Activated T-cell treated with anti-CD3 and anti-CD28 coated beads, Interleukin-2, amount 50 U/mL, for 24 hours (primary cell): Measurements from ENCODE around the gene FGF21.

Source experiments
- DNase-seq: peaks from one replicate; pipeline ENCODE4 v3.0.0-alpha.2; 2020
- H3K27ac Mint-ChIP-seq: 2 replicates; pipeline ENCODE4 v1.8.0; 2020; ENCODE audit warnings: mild to moderate bottlenecking, mixed read lengths
- H3K27me3 Mint-ChIP-seq: 2 replicates; pipeline ENCODE4 v1.8.0; 2020; ENCODE audit warnings: mixed read lengths
- H3K36me3 Mint-ChIP-seq: 2 replicates; pipeline ENCODE4 v1.8.0; 2020; ENCODE audit warnings: low read depth, mixed read lengths
- H3K4me1 Mint-ChIP-seq: 2 replicates; pipeline ENCODE4 v1.8.0; 2020; ENCODE audit warnings: low read depth, mixed read lengths
- H3K4me3 Mint-ChIP-seq: 2 replicates; pipeline ENCODE4 v1.8.0; 2020; ENCODE audit warnings: mild to moderate bottlenecking, moderate library complexity, mixed read lengths
- H3K9me3 Mint-ChIP-seq: 2 replicates; pipeline ENCODE4 v1.8.0; 2020; ENCODE audit warnings: mixed read lengths

FGF21 gene

DNA sequence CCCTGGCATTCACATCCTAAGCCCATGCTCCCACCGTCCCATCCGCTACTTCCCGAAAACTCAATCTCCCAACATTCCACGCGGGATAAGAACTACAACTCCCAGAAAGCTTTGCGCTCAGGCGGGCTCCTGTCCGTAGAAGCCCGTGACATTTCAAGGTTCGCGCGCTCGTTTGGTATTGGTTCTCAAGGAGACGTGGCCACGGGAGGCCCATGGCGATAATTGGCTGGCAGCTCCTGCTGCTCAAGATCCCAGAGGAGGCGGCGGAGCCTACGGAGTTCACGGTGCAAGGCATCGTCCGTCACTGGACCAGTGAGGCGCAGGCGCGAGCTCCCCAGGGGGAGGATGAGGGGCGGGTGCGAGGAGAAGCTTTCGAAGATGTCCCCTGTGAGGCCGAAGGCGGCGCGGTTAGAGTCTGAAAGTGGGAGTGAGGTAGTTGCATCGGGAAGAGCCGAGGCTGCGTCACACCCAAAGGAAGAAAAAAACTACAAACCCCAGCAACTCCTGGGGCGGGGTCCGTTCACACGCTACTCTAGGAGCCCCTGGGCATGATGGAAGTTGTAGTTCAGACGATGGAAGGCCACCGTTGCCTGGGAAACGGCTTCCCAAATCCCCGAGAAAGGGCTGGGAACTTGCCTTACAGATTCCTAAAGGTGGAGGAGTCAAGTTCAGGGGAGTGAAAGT is 34.6 kb upstream of the FGF21 start:
- DNase-seq, result peak; percentile 91
- Mint-ChIP-seq H3K27ac (peak overlapping the region; percentile 98), H3K4me1 (peaks cover 25% of the 10 kb centered on the region), H3K9me3 (peaks cover 9% of the 10 kb centered on the region), H3K27me3 (no peaks in the 10 kb centered on the region), H3K36me3 (peaks cover 8% of the 10 kb centered on the region), H3K4me3 (peak overlapping the region; percentile 86)

DNA sequence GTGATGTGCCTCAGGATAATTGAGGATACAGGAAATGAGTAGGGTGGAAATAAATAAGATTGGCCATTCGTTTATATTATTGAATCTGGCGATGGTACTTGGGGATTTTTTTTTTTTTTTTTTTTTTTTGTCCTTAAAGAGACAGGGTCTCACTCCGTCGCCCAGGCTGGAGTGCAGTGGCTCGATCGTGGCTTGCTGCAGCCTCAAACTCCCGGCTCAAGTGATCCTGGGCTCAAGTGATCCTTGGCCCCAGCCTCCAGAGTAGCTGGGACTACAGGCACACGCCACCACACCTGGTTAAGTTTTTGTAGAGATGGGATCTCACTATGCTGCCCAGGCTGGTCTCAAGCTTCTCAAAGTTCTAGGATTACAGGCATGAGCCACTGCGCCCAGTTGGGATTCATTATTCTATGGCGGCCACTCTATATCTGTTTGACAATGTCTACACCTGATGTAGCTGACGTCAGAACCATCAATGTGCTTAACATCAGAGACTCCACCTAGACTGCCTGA is 33.1 kb upstream of the FGF21 start:
- Mint-ChIP-seq H3K4me3 (peak overlapping the region; percentile 4), H3K36me3 (peaks cover 15% of the 10 kb centered on the region), H3K9me3 (peaks cover 16% of the 10 kb centered on the region), H3K27ac (no peak overlapping the region), H3K4me1 (peaks cover 32% of the 10 kb centered on the region), H3K27me3 (no peaks in the 10 kb centered on the region)
- no peak for DNase-seq

DNA sequence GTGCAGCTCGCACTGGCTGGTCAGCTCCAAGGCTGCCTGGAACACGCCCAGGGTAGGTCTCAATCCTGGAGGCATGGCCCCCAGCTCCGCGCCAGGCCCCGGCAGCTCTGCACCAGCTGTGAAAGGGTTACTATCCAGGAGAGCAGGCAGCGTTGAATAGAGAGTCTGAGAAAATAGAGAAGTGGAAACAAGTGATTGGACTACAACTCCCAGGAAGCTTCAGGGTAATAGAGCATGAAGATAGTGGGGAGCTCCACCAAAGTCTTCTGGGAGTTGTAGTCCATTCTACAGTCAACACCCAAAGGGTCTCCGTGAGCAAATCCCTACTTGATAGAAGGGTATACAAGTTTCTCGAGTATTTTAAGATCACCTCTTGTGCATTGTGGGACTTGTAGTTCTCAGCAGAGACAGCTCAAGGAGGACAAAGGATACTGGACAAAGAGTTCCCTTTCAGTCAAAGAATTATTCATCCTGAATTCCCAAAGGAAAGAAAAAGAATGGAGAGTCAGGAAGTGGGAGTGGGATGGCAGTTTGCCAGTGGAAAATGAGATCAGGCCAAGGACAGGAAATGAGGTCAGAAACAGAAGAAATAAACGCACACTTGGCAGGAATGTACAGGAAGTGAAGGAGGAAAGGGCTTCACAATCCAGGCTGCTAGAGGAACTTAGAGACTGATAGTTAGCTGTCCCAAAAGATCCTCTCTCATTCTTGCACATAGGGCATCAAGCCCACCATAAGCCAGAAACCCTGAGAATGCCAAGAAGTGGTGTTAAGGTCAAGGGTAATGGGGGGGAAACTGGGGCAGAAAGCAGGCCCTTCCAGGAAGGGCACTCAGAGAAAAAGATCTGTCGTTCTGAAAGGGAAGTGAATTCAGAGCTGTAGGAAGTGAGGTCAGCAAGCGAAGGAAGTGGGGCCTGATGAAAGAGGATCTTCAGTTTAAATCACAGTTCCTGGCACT is 30.2 kb upstream of the FGF21 start:
- Mint-ChIP-seq H3K27ac (peak overlapping the region; percentile 92), H3K27me3 (no peaks in the 10 kb centered on the region), H3K4me1 (peaks cover 32% of the 10 kb centered on the region), H3K9me3 (peaks cover 16% of the 10 kb centered on the region), H3K36me3 (peaks cover 15% of the 10 kb centered on the region), H3K4me3 (no peak overlapping the region)
- peak; percentile 53 for DNase-seq

DNA sequence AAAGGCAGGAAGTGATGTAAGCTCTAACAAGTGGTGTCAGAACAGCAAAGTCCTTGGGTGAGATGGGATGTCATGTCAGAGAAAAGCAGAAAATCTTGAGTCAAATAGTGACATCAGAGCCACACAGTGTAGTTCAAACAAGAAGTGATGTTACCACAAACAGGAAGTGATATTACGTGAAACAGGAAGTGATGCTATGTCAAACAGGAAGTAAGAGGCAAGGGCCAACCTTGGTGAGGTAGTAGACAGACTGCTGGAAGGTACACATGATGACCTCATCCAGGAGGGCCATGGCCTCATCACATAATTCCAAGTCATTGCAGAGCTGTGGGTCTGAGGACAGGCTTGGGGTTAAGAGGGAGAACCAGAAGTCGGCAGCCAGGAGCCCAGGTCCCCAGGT is 28.8 kb upstream of the FGF21 start:
- peaks cover 20% of the 10 kb centered on the region for H3K4me1 Mint-ChIP-seq
- H3K4me3 Mint-ChIP-seq, result no peak overlapping the region
- no peaks in the 10 kb centered on the region for H3K27me3 Mint-ChIP-seq
- H3K9me3 Mint-ChIP-seq, result peaks cover 16% of the 10 kb centered on the region
- H3K27ac Mint-ChIP-seq, result peak overlapping the region; percentile 54
- DNase-seq, result peak; percentile 43
- H3K36me3 Mint-ChIP-seq, result peaks cover 13% of the 10 kb centered on the region

DNA sequence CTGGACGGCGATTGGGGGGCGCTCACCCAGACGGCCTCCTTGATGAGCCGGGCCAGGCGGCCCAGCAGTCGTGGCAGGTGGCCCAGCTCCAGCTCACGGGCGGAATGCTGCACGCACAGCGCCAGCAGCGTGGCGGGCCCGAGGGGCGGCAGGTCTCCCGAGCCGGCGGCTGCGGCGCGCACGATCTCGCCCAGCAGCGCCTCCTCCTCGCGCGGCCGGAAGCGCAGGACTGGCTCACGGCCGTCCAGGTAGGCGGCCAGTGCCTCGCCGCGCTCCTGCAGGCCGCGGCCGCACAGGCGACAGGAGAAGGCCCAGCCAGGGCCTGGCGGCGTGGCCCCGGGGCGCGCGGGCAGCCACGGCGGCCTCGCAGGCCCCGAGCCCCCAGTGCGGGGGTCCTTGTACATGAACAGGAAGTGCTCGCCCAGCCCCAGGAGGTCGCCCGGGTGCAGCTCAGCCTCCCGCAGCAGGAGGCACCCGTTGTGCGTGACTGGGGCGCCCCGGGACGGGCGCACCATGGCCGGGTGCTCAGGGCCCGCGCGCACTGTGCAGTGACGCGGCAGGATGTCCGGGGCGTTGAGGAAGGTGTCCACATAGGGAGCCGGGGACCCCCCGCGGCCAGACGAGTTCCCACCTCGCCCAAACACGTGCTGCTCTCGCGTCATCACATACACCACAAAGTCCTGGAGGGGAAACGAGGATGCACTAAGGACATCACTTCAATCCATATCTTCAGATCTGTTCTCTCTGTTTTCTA is 26.2 kb upstream of the FGF21 start:
- DNase-seq, result no peak
- Mint-ChIP-seq H3K27me3 (no peaks in the 10 kb centered on the region), H3K9me3 (peaks cover 16% of the 10 kb centered on the region), H3K27ac (no peak overlapping the region), H3K4me1 (peaks cover 17% of the 10 kb centered on the region), H3K36me3 (peaks cover 13% of the 10 kb centered on the region), H3K4me3 (no peak overlapping the region)

DNA sequence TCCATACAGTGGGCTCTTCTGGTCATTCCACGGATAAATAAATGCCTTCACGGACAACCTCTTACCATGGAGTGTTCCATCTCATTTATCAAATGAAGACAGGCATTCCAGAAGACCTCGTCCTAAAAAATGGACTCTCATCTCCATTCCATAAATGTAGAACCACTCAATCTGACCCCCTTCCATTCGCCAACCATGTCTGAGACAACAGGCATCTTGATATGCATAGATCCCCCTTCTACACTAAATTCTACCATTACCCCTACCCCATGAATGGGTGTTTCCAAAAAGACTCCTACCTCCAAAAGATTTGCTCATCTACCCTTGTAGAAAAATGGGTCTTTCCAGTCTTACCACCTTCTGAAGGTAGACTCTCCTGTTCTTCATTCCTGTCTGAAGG is 23.9 kb upstream of the FGF21 start:
- H3K27me3 Mint-ChIP-seq, result no peaks in the 10 kb centered on the region
- H3K27ac Mint-ChIP-seq, result no peak overlapping the region
- H3K4me3 Mint-ChIP-seq, result no peak overlapping the region
- H3K4me1 Mint-ChIP-seq, result peaks cover 3% of the 10 kb centered on the region
- peaks cover 4% of the 10 kb centered on the region for H3K36me3 Mint-ChIP-seq
- DNase-seq, result no peak
- peaks cover 5% of the 10 kb centered on the region for H3K9me3 Mint-ChIP-seq

DNA sequence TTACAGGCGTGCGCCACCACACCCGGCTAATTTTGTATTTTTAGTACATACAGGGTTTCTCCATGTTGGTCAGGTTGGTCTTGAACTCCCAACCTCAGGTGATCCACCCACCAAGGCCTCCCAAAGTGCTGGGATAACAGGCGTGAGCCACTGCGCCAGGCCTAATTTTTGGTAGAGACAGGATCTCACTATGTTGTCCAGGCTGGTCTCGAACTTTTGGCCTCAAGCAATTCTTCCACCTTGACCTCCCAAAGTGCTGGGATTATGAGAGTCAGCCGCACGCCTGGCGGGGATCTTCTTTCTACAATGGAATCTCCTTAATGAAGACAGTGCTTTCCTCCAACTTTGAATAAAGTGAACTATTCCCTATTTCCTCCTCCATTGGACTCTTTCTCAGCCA is 20.7 kb upstream of the FGF21 start:
- Mint-ChIP-seq H3K4me1 (peaks cover 4% of the 10 kb centered on the region), H3K27ac (no peak overlapping the region)

DNA sequence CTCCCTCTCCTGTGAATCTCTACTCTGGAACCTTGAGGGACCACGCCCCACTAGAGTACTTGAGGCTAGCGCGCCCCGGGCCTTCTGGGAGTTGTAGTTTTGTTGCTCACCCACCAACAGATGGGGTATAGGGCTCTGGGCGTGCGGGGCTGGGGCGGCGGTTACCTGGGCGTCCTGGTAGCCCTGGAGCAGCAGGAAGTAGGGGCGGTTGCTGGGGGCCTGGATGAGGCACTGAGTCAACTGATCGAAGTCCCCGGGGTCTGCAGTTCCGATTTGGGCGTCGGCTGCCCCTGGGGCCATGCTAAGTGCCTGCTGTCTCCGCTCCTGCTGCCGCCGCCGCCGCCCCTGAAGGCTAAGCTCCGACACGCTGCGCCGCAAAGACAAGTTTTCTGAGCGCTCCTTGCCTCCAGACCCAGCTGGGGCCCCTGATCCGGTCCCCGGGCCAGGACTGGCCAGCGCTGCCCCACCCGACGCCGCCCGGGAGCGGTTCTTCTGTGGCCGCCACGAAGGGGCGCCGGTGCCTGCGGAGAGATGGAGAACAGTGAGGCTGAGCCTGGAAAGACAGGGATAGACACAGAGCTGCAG is 20.2 kb upstream of the FGF21 start:
- Mint-ChIP-seq H3K27ac (no peak overlapping the region), H3K4me3 (no peak overlapping the region), H3K27me3 (peaks cover 5% of the 10 kb centered on the region), H3K36me3 (no peaks in the 10 kb centered on the region), H3K9me3 (no peaks in the 10 kb centered on the region), H3K4me1 (peaks cover 7% of the 10 kb centered on the region)
- DNase-seq, result no peak

More for the DNA sequence above, 20.7 kb upstream of the FGF21 start:
- Mint-ChIP-seq H3K27me3 (no peaks in the 10 kb centered on the region), H3K4me3 (no peak overlapping the region), H3K9me3 (no peaks in the 10 kb centered on the region), H3K36me3 (no peaks in the 10 kb centered on the region)
- no peak for DNase-seq

DNA sequence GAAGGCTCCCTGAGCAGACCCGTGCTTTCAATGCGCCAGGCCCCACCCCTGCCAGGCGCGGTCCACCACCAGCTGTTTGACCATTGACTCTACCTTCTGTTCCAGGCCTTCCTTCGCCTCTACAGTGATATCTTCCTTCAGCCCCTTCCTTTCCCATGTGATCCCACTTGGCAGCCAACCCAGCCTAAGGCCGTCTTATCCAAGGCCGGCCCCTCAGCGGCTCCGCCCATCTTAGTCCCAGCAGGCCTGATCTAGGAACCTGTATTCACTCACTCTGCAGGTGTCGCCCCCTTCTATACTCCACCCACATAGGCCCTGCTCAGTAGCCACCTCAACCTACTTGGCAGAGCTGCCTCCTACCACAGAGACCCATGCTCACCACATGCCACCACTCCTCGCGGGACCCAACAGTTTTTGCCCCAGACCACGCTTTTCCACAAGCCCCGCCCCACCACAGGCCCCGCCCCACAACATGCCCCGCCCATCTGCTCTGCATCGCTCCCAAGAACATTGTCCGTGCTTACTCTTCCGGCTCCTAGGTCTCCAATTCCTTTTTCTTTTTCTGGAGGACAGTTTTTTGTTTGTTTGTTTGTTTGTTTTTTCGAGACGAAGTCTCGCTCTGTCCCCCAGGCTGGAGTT is 17.8 kb upstream of the FGF21 start:
- H3K36me3 Mint-ChIP-seq, result no peaks in the 10 kb centered on the region
- peaks cover 10% of the 10 kb centered on the region for H3K4me1 Mint-ChIP-seq
- H3K27me3 Mint-ChIP-seq, result peaks cover 15% of the 10 kb centered on the region
- H3K9me3 Mint-ChIP-seq, result no peaks in the 10 kb centered on the region
- no peak overlapping the region for H3K27ac Mint-ChIP-seq
- no peak for DNase-seq
- no peak overlapping the region for H3K4me3 Mint-ChIP-seq

DNA sequence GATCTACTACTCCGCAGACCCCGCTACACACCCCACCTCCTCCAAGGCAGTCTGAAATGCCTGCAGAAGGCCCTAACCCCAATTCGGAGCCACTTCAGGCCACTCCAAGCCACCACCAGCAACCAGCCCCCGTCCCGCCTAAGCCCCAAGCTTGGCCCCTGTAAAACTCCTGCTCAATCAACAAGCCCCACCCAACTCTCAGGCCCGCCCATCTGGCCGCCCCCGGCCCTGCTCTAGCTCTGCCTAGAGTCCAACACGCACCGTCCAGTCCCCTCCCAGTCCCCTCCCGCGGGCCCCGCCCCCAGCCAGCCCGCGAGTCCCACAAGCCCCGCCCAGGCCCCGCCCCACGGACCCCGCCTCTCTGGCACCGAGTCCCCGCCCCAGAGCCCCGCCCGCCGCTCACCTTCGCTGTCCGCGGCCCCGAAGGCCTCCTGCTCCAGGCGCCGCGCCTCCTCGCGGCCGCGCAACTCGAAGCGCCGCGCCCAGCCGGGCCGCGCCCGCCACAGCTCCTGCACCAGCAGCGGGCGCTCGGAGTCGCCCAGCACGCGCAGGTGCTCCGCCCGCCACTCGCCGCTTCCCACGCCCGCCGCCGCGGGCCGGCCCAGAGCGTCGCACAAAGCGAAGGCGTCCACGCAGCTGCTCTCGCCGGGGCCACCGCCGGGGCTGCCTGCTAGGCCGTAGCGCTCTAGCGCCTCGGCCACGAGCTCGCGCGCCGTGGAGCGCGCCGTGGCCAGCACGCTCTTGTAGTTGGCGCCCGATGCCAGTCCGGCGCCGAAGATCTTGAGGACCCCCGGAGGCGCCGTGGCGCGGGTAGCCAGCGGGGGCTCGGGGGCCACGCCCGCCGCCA is 16.5 kb upstream of the FGF21 start:
- peak; percentile 94 for DNase-seq
- H3K27me3 Mint-ChIP-seq, result peaks cover 20% of the 10 kb centered on the region

DNA sequence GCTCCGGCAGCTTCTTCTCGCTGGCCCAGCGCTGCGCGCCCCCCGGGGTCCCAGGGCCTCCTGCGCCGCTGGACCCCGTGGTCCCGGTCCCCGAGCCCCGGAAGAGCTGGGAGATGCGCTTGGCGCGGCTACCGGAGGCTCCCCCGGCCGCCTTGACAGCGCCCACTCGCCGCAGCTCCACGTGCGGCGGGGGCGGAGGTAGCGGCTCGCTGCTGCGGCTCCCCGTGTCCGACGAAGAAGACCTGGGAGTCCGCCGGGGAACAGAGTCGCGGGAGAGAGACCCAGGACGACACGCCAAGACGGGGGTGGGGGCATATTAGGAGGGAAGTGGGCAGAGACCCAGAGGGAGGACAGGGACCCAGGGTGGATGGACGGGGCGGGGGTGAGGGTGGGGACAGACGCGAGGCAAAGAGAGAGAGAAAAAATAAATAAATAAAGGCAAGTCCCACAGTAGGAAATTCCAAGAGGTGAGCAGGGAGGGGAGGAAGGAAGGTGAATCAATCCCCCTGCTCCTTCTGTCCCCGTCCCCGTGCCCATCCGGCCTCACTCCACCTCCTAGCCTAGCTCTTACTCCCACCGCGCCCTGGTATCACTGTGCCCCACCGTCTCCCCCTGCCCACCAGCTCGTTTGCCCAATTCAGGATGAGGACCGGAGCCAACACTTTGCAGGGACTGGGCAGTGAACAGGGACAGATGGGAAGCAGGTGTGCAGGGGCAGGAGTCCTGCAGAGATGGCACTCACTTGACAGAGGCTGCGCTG is 15.7 kb upstream of the FGF21 start:
- no peaks in the 10 kb centered on the region for H3K36me3 Mint-ChIP-seq
- no peak for DNase-seq
- H3K27me3 Mint-ChIP-seq, result peaks cover 20% of the 10 kb centered on the region
- H3K4me1 Mint-ChIP-seq, result peaks cover 10% of the 10 kb centered on the region
- peak overlapping the region; percentile 12 for H3K4me3 Mint-ChIP-seq
- no peak overlapping the region for H3K27ac Mint-ChIP-seq
- no peaks in the 10 kb centered on the region for H3K9me3 Mint-ChIP-seq

More for the DNA sequence above, 16.5 kb upstream of the FGF21 start:
- Mint-ChIP-seq H3K27ac (peak overlapping the region; percentile 44), H3K36me3 (no peaks in the 10 kb centered on the region), H3K9me3 (no peaks in the 10 kb centered on the region), H3K4me3 (peak overlapping the region; percentile 55), H3K4me1 (peaks cover 10% of the 10 kb centered on the region)

DNA sequence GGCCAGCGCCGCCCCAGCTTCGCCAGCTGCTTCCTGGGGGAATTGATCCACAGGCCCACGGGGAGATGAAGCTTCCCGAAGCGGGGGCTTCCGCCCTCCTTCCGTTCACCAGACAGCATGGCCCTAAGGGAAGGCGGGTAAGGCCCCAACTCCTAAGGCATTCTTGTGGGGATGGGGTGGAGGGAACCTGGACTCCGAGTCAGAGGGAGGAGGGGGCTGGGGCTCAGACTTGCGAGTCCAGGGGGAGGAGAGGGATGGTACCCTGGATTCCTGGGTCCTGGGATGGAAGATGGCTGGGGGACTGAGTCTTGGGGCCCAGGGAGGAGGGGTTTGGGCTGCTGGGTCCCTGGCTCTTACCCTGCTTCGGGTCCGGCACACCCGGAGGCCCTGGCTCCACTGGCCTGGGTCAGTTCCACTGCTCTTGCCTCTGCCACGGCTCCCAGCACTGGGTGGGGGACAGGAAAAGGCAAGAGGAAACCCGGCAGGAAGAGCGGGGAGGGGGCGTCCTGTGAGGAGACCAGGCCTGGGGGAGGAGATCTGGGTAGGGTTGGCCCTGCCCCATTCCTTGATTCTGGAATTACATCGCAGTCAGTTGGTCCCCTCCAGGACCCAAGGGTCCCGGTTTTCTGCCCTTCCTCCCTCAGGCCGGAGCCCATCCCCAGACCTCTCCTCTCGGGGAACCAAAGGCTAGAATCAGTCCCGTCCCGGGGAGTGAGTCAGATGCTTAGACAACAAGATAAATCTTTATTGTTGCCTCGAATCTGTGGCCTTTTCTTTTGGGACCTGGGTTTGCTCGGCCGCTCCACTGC is 15.0 kb upstream of the FGF21 start, which contains the start of gene RASIP1:
Gene RASIP1 (minus strand): TSS at position 447 of the 809 bp plus-strand sequence. CDS start 328 bp downstream, at position 119.
- no peak within 1 kb of the TSS for H3K27ac Mint-ChIP-seq
- peaks cover 21% of the 10 kb centered on the region for H3K27me3 Mint-ChIP-seq
- no peaks in the 10 kb centered on the region for H3K36me3 Mint-ChIP-seq
- H3K9me3 Mint-ChIP-seq, result no peaks in the 10 kb centered on the region
- peak within 1 kb of the TSS; percentile 12 for H3K4me3 Mint-ChIP-seq
- H3K4me1 Mint-ChIP-seq, result peaks cover 10% of the 10 kb centered on the region
- DNase-seq, result no peak
